HG03558 (cell line): ENCODE data around the gene TMEM239.
"Not testable (repeated sequence)": the region's sequence is repeated elsewhere in the genome, so short reads cannot be mapped to it uniquely, and the experiment has no call there.

ENCODE experiments used
- ATAC-seq: cut with Tn5 transposase; IDR thresholded peaks from one replicate; pipeline ENCODE4 v1.9.1; 2021; ENCODE audit warnings: moderate number of reproducible peaks; ENCODE audit not compliant: unreplicated experiment; ENCODE audit errors: extremely low read depth

The TMEM239 gene

DNA sequence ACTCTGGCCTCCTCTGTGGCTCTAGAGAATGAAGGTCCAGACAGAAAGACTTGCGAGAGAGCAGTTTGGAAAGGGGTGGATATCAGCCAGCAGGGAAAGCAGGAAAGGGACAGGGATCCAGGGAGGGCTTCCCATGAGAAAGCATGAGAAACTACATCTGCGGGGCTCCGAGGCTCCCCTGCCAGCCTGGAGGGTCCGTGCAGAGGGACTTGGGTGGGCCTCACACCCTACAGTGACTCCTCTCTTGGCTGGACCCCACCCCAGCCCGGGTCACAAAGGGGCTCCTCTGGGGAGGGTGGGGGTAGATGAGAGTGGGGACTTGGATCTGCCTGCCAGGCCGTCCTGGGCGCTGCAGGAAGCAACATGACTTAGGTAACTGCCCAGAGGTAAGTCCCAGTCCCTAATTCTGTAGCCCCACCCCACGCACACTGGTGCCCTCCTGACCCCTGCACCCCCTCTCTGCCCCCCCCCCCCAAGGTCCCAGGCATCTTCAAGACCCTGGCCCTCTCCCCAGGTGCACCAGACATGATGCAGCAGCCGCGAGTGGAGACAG is at the start of gene TMEM239:
Gene TMEM239, plus strand, starts transcription at position 335 of the 553 bp plus-strand sequence. Its CDS starts 191 bp downstream, at position 526.
- no peak for ATAC-seq

DNA sequence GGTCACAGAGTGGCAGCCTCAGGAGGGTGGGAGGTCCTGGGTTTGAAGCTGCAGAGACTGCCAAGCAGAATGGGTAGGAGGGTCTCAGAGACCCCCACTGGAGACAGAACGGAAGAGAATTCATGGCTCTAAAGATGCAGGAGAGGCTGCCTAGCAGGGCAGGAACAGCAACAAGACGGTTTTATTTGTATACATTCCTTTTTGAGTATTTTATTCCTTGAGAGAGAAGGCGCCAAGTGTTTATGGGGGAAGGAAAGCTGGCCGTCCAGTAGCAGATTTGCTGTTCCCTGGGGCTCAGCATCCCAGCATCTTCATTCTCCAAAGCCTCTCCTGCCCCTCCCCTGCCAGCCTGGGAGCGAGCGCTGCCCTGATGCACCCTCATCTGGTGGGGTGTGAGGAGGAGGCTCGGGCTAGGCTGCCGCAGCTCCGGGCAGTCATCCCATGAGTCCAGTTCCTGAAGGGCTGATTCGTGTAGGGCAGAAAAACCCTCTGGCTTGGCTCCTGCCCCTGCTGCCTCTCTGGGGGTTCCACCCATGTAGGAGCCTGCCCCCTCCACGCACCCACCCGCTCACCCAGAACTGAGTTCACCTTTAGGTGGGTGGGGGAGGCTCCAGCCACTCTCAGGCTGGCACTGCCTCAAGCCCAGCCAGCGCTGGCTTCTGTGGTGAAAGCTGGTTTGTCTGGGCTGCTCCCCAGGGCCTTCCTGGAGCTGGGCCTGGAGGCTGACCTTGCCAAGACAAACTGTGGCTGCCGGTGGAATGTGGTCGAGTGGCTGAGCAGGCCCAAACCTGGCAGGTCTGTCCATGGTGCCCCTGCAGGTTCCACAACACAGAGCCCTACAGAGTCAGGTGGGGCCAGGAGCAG is 48.2 kb upstream of the TMEM239 start:
- ATAC-seq, result no peak

DNA sequence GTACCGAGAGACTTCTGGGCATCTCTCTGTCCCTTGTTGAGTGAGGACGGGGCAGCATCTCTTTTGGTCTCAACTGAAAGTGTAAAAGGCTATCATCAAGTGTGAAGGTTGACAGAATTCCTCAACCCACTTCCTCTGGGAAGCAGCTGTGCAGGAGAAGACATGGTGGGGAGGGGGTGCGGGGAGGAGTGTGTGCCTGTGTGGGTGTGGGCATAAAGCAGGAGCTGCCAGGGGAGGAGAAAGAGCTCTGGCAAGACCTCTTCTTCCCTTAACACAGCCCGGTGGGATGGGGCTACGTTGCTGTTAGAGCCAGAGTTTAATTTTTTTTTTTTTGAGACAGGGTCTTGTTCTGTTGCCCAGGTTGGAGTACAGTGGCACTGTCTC is 47.5 kb upstream of the TMEM239 start:
- no peak for ATAC-seq

DNA sequence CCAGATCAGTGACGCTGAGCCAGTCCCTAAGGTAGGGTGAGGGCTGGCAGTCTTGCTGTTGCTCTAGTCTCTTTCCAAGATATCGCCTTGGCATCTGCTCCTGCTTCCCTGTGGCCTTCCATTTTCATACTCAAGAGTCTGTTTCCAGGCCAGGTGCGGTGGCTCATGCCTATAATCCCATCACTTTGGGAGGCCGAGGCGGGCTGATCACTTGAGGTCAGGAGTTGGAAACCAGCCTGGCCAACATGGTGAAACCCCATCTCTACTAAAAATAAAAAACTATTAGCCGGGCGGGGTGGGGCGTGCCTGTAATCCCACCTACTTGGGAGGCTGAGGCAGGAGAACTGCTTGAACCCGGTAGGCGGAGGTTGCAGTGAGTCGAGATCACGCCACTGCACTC is 46.1 kb upstream of the TMEM239 start:
- not testable (repeated sequence) for ATAC-seq

DNA sequence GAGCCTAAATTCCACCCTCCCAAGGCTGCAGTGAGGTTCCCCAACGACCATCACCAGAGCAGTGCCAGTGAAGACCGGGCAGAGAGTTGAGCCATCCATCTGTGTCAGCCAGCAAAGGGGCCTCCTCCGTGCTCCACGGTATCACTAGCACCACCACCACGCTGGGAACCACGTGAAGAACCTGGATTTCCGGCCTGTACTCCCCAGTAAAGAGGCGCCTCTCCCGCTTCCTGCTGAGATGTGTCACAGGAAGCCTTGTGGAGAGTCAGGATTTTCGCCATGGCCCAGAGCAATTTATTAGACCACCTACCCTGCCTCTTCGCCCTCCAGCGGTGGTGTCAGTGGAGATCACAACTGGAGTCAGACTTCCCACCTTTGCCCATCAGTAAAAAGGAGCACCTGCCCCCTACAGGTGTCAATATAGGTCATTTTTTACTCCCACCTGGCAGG is 44.5 kb upstream of the TMEM239 start:
- ATAC-seq, result no peak

DNA sequence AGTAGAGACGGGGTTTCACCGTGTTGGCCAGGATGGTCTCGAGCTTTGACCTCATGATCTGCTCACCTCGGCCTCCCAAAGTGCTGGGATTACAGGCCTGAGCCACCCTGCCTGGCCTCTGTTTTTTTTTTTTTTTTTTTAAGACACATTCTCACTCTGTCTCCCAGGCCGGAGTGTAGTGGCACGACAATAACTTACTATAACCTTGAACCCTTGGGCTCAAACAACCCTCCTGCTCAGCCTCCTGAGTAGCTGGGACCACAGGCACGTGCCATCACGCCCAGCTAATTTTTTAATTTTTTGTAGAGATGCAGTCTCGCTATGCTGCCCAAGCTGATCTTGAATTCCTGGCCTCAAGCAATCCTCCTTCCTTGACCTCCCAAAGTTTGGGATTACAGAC is 42.4 kb upstream of the TMEM239 start:
- ATAC-seq, result no peak

DNA sequence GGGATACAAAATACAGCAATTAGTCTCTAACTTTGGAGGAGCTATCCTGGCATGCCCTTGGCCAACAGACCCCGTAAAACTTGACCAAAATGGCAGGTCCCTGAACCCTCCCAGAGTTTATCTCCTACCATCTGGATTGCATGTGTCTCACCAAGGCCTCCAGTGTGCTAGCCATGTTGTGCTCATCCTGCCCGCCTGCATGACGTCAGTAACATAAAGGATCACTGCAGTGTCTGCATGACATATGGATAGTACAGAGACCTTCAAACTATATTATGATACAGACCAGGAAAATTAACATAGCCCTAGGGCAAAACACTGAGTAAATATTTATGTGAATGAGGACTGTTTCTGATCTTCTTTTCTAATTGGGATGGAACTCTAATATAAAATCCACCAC is 41.0 kb upstream of the TMEM239 start:
- ATAC-seq, result no peak

DNA sequence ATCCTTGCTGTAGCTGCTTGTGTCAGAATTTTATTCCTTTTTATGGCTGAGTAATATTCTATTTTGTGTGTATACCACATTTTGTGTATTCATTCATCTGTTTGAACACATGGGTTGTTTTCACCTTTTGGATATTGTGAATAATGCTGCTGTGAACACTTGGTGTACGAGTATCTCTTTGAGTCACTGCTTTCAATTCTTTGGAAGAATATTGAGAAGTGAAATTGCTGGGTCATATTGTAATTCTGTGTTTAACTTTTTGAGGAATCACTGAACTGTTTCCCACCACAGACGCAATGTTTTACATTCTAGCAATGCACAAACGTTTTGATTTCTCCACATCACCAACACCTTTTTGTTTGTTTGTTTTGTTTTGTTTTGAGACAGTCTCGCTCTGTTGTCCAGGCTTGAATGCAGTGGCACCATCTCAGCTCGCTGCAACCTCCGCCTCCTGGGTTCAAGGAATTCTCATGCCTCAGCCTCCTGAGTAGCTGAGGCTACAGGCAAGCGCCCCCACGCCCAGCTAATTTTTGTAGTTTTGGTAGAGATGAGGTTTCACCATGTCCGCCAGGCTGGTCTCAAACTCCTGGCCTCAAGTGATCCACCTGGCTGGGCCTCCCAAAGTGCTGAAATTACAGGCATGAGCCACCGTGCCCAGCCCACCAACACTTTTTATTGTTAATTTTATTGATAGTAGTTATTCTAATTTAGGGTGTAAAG is 37.4 kb upstream of the TMEM239 start:
- no peak for ATAC-seq

DNA sequence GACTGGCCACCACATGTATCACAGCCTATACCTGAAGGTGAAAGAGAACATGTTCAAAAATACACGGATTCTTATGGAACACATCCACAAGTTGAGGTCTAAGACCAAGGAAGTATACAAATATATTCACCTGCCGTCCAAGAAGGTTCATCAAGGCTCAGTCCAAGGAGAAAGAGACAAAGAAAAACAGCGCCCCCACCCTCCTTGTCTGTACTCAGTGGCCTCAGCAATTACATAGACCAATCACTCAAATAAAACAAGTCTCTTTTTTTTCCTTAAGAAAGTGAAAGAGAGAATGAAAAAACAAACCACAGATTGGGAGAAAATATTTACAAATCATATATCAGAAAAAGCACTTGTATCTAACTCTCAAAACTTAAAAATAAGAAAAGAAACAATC is 35.2 kb upstream of the TMEM239 start:
- no peak for ATAC-seq

DNA sequence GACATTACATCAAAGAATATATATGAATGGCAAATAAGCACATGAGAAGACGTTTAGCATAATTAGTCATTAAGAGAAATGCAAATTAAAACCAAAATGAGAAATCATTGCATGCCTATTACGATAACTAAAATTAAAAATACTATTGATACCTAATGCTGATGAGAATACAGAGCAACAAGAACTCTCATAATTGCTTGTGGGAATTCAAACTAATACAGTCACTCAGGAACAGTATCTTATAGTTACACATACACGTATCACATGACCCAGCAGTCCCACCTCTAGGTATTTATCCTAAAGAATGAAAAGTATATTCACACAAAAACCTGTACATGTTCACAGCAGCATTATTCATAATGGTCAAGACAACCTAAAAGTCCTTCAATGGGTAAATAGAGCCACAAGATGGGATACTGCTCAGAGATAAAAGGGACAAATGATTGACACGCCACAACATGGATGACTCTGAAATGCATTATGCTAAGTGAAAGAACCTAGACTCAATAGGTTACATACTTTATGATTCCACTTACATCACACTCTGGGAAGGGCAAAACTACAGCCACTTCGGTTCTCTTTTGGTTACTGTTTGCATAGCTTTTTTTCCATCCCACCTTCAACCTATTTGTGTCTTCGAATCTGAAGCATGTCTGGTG is 32.1 kb upstream of the TMEM239 start:
- ATAC-seq, result no peak

DNA sequence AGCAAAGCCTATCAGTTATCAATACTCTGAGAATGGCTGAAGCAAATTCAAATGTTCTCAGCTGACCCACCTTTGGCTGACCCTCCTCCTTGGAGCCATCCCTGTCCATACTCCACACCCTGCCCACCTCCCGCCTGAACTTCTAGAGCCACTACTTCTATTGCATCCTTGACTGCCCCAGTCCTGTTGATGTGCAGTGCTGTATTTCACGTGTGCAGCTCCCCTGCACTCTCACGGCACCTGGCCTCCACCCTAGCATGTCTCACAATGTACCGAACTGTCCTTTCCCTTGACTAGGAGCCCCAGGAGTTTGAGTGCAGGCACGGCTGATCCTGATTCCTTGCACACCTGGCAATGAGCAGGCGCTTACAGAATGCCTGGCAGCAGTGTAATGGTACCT is 22.7 kb upstream of the TMEM239 start:
- ATAC-seq, result no peak

DNA sequence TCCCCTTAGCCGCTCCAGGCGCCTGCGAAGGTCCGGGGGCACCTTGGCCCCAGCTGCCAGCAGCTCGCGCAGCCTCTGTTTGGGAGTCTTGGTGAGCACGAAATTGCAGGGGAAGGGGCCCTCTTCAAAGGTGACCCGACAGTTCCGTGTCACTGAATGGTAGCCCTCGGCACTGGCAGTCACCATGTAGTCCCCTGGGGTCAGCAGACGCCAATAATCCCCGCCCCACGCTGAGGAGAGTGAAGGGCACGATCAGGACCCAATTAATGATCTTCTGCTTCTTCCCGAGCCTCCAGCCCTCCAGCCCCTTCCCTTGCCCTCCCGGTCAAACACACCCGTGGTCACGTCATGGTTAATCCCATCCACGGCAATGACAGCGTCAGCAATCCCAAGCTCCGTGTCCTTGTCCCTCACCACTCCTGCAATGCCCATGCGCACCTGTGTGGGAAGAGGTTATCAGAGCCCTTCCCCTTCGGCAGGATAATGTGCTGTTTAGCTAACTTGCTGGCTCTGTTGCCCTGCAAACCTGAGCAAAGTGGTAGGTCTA is 21.9 kb upstream of the TMEM239 start:
- ATAC-seq, result no peak

DNA sequence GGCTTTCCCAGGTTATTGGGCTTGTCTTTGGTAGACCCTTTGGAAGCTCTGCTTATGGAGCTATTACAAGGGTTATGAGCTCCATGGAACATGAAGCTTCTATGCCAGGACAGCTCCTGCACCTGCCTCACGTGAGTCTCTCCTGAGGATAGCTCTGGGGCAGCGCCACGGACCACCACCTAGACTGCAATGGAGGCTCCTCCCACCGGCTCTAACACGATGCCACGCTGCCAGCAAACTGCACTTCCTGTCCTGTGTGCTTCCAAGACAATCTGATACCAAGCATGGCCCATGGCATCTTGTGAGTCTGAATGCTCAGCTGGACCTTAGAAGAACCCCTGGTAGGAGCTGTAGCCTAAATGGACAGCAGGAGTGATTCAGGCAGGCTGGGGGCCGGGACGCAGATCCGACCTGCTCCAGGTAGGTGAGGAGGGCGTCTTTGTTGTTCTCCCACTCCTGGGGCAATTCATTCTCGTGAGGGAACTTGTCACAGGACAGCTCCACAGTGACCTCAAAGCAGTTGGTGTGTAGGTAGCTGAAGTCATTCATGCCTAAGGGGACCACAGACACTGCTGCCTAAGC is 21.2 kb upstream of the TMEM239 start:
- ATAC-seq, result no peak

DNA sequence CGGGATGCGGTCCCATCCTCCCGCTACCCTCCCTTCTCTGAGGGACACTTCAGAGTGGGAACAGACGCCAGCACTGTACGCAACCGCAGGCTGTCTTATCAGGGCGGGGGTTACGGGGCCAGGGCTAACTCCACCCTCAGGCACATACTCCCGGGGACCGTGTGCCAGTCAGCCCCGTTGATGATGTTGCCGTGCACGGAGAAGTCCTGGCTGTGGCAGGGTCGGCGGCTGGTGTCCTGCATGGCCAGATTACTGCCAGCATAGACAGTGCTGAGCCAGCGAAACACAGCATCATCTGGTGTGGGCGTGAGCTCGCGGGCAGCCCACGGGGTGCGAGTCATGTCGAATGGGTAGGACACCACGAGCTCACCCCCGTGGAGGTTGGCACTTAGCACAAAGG is 20.7 kb upstream of the TMEM239 start:
- no peak for ATAC-seq

DNA sequence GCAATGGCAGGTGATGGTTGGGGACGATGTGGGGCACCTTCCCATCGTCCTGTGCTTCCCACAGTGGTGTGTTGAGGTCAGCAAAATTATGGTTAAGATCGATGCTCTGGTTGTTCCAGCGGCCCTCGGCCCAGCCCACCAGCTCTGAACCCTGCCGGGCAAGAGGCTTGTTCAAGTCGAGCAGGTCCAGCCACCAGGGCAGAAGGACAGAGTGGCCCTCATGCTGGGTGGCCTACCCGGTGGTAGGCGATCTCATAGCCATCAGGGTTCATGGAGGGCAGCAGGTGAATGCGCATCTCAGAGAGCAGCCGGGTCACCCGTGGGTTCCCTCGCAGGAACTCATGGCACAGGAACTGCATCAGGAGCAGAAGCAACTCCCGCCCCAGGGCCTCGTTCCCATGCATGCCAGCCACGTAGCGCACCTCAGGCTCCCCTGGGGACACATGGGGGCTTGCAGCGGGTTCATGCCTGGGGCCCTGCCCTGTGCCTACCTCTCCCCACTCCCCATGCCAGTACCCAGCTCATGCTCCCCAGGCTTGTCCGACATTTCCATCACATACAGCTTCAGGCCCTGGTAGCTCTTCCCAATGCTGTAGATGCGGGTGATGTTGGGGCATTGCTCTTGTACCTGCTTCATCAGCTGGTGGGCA is 20.0 kb upstream of the TMEM239 start:
- ATAC-seq, result no peak

DNA sequence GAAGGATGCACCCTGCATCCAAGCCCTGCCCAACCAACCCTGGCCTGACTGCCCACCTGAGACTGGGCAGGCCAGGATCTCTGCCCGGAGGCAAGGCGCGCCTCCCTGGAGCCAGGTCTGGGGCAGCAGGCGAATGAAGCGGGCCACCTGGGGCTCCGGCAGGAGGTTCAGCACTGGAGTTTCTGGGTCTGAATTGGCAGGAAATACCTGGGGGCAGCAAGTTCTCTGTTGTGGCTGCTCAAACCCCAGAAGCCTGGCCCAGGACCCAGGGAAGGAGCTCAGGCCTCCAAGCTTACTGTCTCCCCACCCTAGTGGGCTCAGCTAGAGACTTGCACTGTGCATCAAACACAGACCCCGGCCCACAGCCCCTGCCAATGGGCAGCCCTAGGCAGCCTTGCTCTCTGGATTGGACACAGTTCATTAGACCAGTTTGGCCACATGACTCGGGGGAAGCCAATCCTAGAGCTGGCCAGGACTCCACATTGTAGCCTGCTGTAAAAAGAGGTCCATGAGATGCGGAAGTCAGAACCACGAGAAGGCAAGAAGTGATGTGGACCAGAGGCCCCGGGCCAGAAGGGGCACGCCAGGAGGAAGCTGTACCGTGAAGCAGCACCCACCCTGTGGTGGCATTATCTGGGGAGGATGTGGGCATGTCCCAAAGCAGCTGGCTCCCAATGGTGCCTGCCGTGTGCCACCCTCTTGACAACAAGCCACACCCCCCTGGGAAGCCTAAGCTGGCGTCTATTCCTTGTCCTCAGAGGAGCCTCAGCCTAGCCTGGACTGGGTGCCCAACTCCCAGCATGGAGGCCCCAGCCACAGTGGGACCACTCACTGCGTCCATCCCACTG is 18.8 kb upstream of the TMEM239 start:
- ATAC-seq, result no peak

DNA sequence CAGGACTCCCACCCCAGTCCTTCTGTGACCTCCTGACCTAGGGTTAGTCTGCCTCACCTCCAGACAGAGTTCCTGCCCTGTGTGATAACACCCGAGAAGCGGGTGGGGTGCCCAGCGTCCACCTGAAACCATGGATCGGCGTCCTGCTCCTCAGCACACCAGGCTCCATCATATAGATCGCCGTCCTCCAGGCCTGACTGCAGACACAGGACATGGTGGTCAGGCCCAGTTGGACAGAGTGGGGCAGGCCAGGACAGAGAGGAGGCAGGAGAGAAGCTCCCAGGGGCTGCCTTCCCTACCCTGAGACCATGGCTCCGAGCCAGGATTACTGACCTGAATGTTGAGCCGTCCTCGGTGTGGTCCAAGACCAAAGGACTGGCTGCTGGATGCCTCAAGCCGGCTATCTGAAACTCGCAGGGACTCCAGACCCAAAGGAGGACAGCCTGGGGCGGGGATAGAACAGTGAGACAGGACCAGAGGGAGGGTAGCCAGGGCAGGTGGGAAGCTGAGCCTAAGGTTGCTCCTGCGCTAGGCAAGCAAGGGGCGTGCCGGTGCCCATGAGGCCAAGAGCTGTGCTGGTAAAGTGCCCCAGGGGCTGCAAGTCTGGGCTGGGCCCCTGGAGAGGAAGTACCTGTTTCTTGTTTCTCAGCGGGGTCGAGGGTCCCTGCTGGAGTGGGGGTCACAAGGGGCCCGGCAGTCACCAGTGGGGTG is 17.9 kb upstream of the TMEM239 start:
- ATAC-seq, result no peak

DNA sequence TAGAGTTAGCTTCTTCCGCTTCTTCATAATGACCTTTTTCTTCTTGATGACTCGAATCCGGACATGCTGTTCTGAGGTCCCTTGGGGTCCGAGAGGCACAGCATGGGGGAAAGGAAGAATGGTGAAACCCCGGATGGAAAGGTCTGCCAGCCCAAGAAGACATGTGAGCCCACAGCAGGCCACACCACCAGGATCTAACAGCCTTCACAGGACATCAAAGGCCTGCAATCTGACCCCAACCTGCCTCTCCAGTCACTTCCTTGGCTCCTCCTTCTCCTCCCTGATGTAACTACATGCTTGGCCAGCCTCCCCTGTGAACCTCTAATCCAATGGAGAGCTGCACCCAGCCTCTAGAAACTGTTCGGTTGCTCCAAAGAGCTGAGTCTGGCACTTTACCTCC is 17.4 kb upstream of the TMEM239 start:
- ATAC-seq, result no peak
